Measurements from ENCODE around the gene FRMD4A. TPM values are rescaled to one million over a fixed set of nuclear protein-coding genes. Genes with fewer than 3 reads are reported as not detected.

The FRMD4A gene
- total and polyA plus RNA-seq, 10 of the 15 experiments (the other 5 are each of a cell fraction or from before 2014, with no cell fraction given) = 17.8 to 75.2 (median 39.1) TPM

DNA sequence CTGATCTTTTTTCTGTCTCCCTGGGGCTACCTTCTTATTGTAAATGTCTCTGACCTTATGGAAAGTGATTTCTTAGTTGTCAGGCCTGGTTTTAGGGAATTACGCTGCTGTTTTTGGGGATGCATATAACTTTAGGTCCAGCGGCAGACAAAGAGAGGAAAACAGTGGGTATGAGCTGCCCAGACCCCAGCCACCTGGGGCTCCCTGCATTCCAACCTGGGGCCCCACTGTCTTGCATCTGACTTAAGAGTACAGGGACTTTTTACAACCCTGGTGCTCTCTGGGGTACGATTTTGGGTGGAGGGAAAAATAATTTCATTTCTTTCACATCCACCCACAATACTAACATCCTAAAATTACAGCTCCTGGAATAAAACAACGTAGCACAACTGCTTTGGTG, 624.5 kb downstream of the FRMD4A start:
- peak overlapping the region; percentile 86 for H3K4me3 ChIP-seq
- no peak for TF ChIP-seq RELA (IDR thresholded peaks at IDR 0.05; ENCODE audit: borderline replicate concordance, partially characterized antibody)
- TF ChIP-seq SMARCA5 (IDR thresholded peaks at IDR 0.05) = no peak
- TF ChIP-seq RUNX3 (IDR thresholded peaks at IDR 0.05; ENCODE audit: low read length) = no peak
- no peak for TF ChIP-seq BACH1 (IDR thresholded peaks at IDR 0.05; ENCODE audit: borderline replicate concordance)
- TF ChIP-seq PML (IDR thresholded peaks at IDR 0.05; ENCODE audit: low read length) = no peak
- TF ChIP-seq, protein P1, sequence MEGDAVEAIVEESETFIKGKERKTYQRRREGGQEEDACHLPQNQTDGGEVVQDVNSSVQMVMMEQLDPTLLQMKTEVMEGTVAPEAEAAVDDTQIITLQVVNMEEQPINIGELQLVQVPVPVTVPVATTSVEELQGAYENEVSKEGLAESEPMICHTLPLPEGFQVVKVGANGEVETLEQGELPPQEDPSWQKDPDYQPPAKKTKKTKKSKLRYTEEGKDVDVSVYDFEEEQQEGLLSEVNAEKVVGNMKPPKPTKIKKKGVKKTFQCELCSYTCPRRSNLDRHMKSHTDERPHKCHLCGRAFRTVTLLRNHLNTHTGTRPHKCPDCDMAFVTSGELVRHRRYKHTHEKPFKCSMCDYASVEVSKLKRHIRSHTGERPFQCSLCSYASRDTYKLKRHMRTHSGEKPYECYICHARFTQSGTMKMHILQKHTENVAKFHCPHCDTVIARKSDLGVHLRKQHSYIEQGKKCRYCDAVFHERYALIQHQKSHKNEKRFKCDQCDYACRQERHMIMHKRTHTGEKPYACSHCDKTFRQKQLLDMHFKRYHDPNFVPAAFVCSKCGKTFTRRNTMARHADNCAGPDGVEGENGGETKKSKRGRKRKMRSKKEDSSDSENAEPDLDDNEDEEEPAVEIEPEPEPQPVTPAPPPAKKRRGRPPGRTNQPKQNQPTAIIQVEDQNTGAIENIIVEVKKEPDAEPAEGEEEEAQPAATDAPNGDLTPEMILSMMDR (IDR thresholded peaks at IDR 0.05 in 2 of 3, conservative IDR thresholded peaks at IDR 0.05 in 1 of 3; ENCODE audit: control insufficient read depth in 2 of 3, extremely low read depth in 1 of 3, insufficient read depth in 1 of 3, low read depth in 3 of 3, low read length in 3 of 3) = no peak
- TF ChIP-seq TCF7 (IDR thresholded peaks at IDR 0.05; ENCODE audit: borderline replicate concordance) = no peak
- TF ChIP-seq MYC (IDR thresholded peaks at IDR 0.05; ENCODE audit: insufficient read depth, insufficient read length, insufficient replicate concordance, low read length, severe bottlenecking) = no peak
- no peak for TF ChIP-seq SIX5 (IDR thresholded peaks at IDR 0.05; ENCODE audit: low read depth, low read length, severe bottlenecking)
- TF ChIP-seq, protein P2, sequence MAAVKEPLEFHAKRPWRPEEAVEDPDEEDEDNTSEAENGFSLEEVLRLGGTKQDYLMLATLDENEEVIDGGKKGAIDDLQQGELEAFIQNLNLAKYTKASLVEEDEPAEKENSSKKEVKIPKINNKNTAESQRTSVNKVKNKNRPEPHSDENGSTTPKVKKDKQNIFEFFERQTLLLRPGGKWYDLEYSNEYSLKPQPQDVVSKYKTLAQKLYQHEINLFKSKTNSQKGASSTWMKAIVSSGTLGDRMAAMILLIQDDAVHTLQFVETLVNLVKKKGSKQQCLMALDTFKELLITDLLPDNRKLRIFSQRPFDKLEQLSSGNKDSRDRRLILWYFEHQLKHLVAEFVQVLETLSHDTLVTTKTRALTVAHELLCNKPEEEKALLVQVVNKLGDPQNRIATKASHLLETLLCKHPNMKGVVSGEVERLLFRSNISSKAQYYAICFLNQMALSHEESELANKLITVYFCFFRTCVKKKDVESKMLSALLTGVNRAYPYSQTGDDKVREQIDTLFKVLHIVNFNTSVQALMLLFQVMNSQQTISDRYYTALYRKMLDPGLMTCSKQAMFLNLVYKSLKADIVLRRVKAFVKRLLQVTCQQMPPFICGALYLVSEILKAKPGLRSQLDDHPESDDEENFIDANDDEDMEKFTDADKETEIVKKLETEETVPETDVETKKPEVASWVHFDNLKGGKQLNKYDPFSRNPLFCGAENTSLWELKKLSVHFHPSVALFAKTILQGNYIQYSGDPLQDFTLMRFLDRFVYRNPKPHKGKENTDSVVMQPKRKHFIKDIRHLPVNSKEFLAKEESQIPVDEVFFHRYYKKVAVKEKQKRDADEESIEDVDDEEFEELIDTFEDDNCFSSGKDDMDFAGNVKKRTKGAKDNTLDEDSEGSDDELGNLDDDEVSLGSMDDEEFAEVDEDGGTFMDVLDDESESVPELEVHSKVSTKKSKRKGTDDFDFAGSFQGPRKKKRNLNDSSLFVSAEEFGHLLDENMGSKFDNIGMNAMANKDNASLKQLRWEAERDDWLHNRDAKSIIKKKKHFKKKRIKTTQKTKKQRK (IDR thresholded peaks at IDR 0.05; ENCODE audit: low read depth, low read length) = no peak
- TF ChIP-seq, protein P3, sequence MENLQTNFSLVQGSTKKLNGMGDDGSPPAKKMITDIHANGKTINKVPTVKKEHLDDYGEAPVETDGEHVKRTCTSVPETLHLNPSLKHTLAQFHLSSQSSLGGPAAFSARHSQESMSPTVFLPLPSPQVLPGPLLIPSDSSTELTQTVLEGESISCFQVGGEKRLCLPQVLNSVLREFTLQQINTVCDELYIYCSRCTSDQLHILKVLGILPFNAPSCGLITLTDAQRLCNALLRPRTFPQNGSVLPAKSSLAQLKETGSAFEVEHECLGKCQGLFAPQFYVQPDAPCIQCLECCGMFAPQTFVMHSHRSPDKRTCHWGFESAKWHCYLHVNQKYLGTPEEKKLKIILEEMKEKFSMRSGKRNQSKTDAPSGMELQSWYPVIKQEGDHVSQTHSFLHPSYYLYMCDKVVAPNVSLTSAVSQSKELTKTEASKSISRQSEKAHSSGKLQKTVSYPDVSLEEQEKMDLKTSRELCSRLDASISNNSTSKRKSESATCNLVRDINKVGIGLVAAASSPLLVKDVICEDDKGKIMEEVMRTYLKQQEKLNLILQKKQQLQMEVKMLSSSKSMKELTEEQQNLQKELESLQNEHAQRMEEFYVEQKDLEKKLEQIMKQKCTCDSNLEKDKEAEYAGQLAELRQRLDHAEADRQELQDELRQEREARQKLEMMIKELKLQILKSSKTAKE (IDR thresholded peaks at IDR 0.05; ENCODE audit: low read depth, poor library complexity, severe bottlenecking) = no peak
- TF ChIP-seq, protein P4, sequence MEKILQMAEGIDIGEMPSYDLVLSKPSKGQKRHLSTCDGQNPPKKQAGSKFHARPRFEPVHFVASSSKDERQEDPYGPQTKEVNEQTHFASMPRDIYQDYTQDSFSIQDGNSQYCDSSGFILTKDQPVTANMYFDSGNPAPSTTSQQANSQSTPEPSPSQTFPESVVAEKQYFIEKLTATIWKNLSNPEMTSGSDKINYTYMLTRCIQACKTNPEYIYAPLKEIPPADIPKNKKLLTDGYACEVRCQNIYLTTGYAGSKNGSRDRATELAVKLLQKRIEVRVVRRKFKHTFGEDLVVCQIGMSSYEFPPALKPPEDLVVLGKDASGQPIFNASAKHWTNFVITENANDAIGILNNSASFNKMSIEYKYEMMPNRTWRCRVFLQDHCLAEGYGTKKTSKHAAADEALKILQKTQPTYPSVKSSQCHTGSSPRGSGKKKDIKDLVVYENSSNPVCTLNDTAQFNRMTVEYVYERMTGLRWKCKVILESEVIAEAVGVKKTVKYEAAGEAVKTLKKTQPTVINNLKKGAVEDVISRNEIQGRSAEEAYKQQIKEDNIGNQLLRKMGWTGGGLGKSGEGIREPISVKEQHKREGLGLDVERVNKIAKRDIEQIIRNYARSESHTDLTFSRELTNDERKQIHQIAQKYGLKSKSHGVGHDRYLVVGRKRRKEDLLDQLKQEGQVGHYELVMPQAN (conservative IDR thresholded peaks at IDR 0.05) = no peak
- no peak for TF ChIP-seq ASH2L (IDR thresholded peaks at IDR 0.05; ENCODE audit: borderline replicate concordance, low read depth)
- TF ChIP-seq IKZF1 (conservative IDR thresholded peaks at IDR 0.05) = no peak
- H3K27ac ChIP-seq (ENCODE audit: control insufficient read depth, insufficient read depth) = peak overlapping the region; percentile 92
- BruUV-seq (replicated peaks) = no TSS peak
- DNase-seq (ENCODE audit: low read depth, low spot score) (no peak), ATAC-seq (no peak), FAIRE-seq (no peak)
- 49% methylated on average over 4 of the region's 4 CpGs for WGBS (ENCODE audit: insufficient coverage, insufficient replicate concordance, low lambda C conversion rate, missing lambda C conversion rate)
- intact Hi-C loops (cut with micrococcal nuclease; ENCODE audit: unreplicated experiment) = loop anchor here (5.0 kb wide), 2 partner anchors 36 to 71 kb away; no protein-coding TSS in a partner anchor
- ChIA-PET RAD21 (ENCODE audit: unreplicated experiment) (interaction anchor here (0.9 to 7.5 kb wide), 10 partner anchors 10 to 81 kb away, joined by 3 to 146 read pairs (median 7); no protein-coding TSS in a partner anchor), SMC1A (ENCODE audit: uncharacterized antibody, unreplicated experiment) (interaction anchor here (0.6 to 6.5 kb wide), 21 partner anchors 8 to 81 kb away, joined by 3 to 81 read pairs (median 8); no protein-coding TSS in a partner anchor), POLR2A (interaction anchor here (0.6 to 4.1 kb wide), 16 partner anchors 11 to 81 kb away, joined by 3 to 31 read pairs (median 8); no protein-coding TSS in a partner anchor), CTCF (interaction anchor here (0.9 to 1.8 kb wide), 2 partner anchors 60 to 70 kb away, joined by 5 read pairs; no protein-coding TSS in a partner anchor)
- peaks cover 19% of the 10 kb centered on the region for H3K4me1 ChIP-seq (ENCODE audit: control insufficient read depth, insufficient read depth, low read length)
- no peaks in the 10 kb centered on the region for H3K27me3 ChIP-seq (replicated peaks in 1 of 2; ENCODE audit: control insufficient read depth in 2 of 2, insufficient read depth in 2 of 2, low read length in 1 of 2)
- H3K9me3 ChIP-seq (replicated peaks; ENCODE audit: control insufficient read depth, insufficient read depth, low read length) = no peaks in the 10 kb centered on the region
- peaks cover 83% of the 10 kb centered on the region for H3K79me2 ChIP-seq (ENCODE audit: control insufficient read depth, insufficient read depth, low read length)
- H4K20me1 ChIP-seq (ENCODE audit: control insufficient read depth, insufficient read depth) = no peaks in the 10 kb centered on the region
- peak overlapping the region; percentile 91 for H3K9ac ChIP-seq (ENCODE audit: control insufficient read depth, insufficient read depth, low read length)
- peaks cover 3 to 6% of the 10 kb centered on the region in 2 experiments for H3K36me3 ChIP-seq (ENCODE audit: control insufficient read depth in 2 of 2, insufficient read depth in 2 of 2, low read length in 1 of 2)
- in situ Hi-C loops (cut with MboI) = no loop called here
- no peak overlapping the region for H2AFZ ChIP-seq (ENCODE audit: control insufficient read depth, low read depth, low read length)
- peak overlapping the region; percentile 90 for H3K4me2 ChIP-seq (ENCODE audit: control insufficient read depth, insufficient read depth)

Measured in GM12878 (cell line).